PFSK-1 (cell line): ENCODE measurements around the gene LRRC8B.

ENCODE experiments used
- FOXP2 ChIP-seq: optimal IDR thresholded peaks from 2 replicates; pipeline ENCODE3; 2011; ENCODE audit warnings: borderline replicate concordance, control low read depth, inconsistent platforms; ENCODE audit not compliant: insufficient read depth; ENCODE audit errors: extremely low read length, extremely low read depth
- POLR2AphosphoS5 ChIP-seq: IDR thresholded peaks from 2 replicates; pipeline ENCODE4 v1.6.1; 2012; ENCODE audit warnings: low read depth, mild to moderate bottlenecking, control low read depth, low read length, moderate library complexity
- REST ChIP-seq, 2 experiments: IDR thresholded peaks; 2 replicates each; pipeline versions ENCODE4 v1.6.1 to v1.8.0; 2011 to 2012; ENCODE audit warnings: low read depth in 2 of 2, low read length in 2 of 2, control low read depth in 1 of 2, inconsistent platforms in 1 of 2, mild to moderate bottlenecking in 1 of 2, moderate library complexity in 1 of 2; ENCODE audit not compliant: insufficient read depth in 1 of 2
- SIN3A ChIP-seq: IDR thresholded peaks from 2 replicates; pipeline ENCODE4 v1.6.1; 2012; ENCODE audit warnings: mild to moderate bottlenecking, low read length, moderate library complexity, borderline replicate concordance; ENCODE audit not compliant: insufficient read depth
- TAF1 ChIP-seq: IDR thresholded peaks from 2 replicates; pipeline ENCODE4 v1.6.1; 2012; ENCODE audit warnings: low read length, control low read depth, borderline replicate concordance; ENCODE audit not compliant: insufficient read depth

LRRC8B gene

GRCh38 chr1:89499320-89499719 lies 25.3 kb upstream of the LRRC8B start:
- TF ChIP-seq POLR2AphosphoS5 (no peak), SIN3A (no peak), FOXP2 (no peak), TAF1 (no peak), REST (IDR thresholded peaks at IDR 0.05; ENCODE audit: insufficient read depth in 1 of 2, low read depth in 2 of 2, low read length in 2 of 2) (no peak)

GRCh38 chr1:89502042-89502441 lies 22.6 kb upstream of the LRRC8B start:
- no peak for TF ChIP-seq FOXP2
- no peak for TF ChIP-seq REST (IDR thresholded peaks at IDR 0.05; ENCODE audit: insufficient read depth in 1 of 2, low read depth in 2 of 2, low read length in 2 of 2)
- TF ChIP-seq TAF1, result no peak
- no peak for TF ChIP-seq SIN3A
- no peak for TF ChIP-seq POLR2AphosphoS5

GRCh38 chr1:89502895-89503294 lies 21.7 kb upstream of the LRRC8B start:
- no peak for TF ChIP-seq SIN3A
- TF ChIP-seq TAF1, result no peak
- no peak for TF ChIP-seq FOXP2
- no peak for TF ChIP-seq POLR2AphosphoS5
- TF ChIP-seq REST (IDR thresholded peaks at IDR 0.05; ENCODE audit: insufficient read depth in 1 of 2, low read depth in 2 of 2, low read length in 2 of 2), result no peak

- TF ChIP-seq POLR2AphosphoS5 (no peak), REST (IDR thresholded peaks at IDR 0.05; ENCODE audit: insufficient read depth in 1 of 2, low read depth in 2 of 2, low read length in 2 of 2) (no peak), FOXP2 (no peak)
Measured at GRCh38 chr1:89503690-89504089, 20.9 kb upstream of the LRRC8B start.
